ENCODE measurements around the gene TEKT1.
"Not testable (repeated sequence)": the region's sequence is repeated elsewhere in the genome, so short reads cannot be mapped to it uniquely, and the experiment has no call there.

The TEKT1 gene

DNA sequence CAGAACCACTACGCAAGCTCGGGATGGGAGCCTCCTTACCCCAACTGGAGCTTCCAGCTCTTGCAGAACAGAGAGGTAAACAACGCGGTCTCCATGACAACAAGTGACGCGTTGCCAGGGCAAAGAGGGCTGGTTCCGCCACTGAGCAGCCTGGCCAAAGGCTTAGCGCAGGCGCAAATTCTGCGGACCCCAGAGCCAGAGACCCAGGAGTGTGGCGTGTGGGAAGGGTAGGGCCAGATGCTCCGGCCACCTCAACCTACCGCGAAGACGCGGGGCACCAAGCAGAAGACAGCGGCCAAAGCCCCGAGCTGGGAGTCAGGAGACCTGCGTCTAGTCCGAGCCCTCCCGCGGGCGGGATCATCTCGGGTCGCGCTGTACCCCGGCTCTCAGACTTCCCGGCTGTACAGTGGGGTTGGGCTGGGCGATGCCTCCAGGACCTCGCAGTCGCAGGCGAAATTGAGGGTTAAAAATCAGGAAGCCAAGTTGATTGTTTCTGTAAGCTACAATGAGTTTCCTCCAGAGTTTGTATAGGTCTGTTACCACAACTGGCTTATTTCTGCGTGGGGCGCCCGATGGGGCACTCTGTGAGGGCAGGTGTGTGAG lies at the start of gene TEKT1:
Gene TEKT1 (minus strand): TSS at position 69 of the 603 bp plus-strand sequence. CDS start 1,353 bp downstream, outside the sequence.
- no peak for DNase-seq

DNA sequence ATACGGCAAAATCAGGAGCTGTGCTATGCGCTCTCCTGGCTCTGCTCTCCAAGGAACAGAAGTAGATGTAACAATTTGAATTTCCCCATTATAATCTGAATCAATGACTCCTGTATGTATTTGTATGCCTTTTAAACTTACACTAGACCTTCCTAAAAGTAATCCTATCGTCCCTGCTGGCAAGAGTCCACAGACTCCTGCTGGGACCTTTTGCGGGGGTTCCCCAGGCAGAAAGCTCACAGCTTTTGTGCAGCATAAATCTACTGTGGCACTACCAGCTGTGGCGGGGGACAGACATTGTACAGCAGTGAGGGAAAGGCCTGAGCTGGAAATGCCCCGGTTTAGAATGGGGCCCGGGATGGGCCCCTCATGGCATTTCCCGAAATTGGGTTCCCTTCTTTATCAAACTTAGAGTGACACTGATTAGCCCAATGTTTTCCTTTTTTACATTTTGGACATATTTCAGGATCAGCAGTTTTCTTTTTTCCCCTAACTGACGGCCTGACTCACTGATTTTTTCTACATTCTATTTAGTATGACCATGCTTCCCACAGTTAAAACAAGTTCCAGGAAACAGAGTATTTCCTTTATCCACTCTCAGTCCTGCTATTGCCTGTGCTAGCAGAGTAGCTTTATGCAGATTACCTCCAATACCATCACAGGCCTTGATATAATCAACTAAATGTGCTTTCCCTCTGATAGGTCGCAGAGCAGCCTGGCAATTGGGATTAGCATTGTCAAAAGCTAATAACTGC lies 47.9 kb upstream of the TEKT1 start:
- DNase-seq = not testable (repeated sequence)

DNA sequence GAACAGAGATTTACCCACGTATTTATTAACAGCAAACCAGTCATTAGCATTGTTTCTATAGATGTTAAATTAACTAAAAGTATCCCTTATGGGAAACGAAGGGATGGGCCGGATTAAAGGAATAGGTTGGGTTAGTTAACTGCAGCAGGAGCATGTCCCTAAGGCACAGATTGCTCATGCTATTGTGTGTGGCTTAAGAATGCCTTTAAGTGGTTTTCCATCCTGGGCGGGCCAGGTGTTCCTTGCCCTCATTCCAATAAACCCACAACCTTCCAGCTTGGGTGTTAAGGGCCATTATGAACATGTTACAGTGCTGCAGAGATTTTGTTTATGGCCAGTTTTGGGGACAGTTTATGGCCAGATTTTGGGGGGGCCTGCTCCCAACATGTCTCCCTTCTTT lies 43.7 kb upstream of the TEKT1 start:
- not testable (repeated sequence) for DNase-seq

DNA sequence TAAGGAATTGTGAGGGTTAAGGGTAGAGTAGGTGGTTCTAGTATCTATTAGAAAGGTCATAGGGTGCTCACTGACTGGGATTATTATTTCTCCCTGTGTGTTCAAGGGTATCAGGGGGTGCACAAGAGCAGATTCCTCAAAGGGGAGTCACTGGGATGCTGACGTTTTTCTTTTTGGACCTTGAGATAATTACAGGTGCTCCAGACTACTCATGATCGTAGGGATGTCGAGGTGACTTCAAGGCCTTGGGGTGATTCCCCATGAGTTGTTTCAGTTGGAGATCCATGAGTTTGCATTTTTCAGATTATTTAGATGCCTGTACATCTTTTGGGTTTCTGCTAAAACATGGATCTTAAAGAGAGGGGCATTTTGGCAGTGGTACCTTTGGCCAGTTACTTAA lies 41.4 kb upstream of the TEKT1 start:
- DNase-seq = no peak

DNA sequence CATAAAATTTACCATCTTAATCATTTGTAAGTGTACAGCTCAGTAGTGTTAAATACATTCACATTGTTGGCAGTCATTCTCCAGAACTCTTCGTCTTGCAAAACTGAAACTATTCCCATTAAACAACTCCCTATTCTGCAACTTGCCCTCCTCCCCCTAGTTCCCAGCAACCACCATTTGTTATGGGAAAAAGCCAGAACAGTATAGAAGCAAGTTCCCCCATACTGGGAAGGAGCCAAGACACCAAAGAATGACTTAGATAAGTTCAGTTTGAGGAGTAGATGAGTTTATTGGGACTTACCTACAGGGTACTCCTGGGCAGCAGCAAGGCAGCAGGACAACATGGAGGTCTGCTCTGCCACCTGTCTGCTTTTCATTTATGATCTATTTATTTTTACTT lies 39.3 kb upstream of the TEKT1 start:
- DNase-seq = no peak

DNA sequence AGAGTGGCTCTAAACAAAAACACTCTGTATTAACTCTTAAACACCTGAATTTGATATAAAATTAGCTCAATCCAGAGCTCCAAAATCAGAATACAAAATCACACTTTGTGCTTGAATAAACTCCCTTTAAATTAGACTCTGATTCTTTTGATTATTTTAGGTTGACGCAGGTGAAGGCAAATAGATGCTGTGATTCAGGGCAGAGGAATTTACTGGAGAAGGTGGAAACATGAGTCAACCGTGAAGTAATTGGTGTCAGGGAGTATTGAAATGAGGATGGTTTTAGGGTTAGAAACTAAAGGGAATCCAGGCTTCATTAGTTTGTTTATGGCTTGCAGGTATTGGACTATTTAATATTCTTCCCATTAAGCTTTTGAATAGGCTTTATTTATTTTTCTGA lies 37.1 kb upstream of the TEKT1 start:
- no peak for DNase-seq

DNA sequence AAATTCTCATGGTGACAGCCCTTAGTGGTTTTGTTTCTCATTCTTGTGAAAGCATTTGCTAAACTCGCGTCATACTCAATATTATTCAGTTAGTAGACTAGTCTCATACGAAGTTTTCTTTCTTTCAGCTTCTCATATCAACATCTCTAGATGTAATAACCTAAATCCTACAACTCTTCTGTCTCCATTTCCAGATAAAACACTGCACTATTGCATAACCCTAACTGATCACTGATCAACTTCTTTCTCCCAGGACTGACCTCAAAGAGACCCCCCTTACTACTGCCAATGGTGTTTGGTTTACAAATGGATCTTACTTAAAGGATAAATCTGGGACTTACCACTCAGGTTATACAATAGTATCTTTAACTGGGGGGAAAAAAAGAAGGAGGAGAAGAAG lies 36.3 kb upstream of the TEKT1 start:
- DNase-seq = no peak

DNA sequence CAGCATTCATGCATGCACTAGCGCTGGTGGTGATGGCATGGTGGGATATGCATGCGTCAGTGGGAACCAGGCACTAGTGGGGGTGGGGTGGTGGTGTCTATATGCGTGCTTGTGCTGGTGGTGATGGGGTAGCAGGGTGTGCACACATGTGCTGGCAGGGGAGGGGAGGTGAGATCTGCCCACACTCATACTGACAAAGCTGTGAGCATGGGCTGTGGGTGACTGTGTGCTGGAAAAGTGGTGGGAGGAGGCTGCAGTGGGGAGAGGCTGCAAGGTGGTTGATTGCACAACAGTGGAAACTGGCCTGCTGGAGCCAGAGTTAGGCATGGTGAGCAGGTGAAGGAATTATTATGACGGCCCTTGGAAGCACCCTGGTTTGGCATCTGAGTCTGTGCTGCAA lies 31.3 kb upstream of the TEKT1 start:
- DNase-seq = no peak

DNA sequence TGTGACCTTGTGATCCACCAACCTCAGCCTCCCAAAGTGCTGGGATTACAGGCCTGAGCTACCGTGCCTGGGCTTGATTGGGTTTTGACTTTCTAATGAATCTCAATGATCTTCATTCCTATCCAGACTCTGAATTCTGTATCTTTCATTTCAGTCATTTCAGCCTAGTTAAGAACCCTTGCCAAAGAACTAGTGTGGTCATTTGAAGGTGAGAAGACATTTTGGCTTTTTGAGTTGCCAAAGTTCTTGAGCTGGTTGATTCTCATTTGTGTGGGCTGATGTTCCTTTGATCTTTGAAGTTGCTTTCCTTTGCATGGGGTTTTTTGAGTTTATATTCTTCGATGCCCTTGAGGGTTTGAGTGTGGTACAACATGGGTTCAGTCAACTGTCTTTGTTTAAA lies 30.6 kb upstream of the TEKT1 start:
- no peak for DNase-seq

DNA sequence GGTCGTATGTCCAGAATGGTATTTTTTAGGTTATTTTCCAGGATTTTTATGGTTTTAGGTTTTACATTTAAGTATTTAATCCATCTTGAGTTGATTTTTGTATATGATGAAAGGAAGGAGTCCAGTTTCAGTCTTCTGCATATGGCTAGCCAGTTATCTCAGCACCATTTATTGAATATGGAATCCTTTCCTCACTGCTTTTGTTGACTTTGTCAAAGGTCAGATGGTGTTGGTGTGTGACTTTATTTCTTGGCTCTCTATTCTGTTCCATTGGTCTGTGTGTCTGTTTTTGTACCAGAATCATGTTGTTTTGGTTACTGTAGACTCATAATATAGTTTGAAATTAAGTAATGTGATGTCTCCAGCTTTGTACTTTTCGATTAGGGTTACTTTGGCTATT lies 26.4 kb upstream of the TEKT1 start:
- DNase-seq = no peak

DNA sequence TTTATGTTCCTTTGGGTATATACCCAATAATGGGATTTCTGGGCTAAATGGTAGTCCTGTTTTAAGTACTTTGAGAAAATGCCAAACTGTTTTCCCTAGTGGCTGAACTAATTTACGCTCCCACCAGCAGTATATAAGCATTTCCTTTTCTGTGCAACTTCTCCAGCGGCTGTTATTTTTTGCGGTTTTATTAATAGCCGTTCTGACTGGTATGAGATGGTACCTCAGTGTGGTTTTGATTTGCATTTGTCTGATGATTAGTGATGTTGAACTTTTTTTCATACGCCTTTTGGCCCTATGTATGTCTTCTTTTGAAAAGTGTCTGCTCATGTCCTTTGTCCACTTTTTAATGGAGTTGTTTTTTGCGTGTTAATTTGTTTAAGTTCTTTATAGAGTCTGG lies 25.8 kb upstream of the TEKT1 start:
- no peak for DNase-seq

DNA sequence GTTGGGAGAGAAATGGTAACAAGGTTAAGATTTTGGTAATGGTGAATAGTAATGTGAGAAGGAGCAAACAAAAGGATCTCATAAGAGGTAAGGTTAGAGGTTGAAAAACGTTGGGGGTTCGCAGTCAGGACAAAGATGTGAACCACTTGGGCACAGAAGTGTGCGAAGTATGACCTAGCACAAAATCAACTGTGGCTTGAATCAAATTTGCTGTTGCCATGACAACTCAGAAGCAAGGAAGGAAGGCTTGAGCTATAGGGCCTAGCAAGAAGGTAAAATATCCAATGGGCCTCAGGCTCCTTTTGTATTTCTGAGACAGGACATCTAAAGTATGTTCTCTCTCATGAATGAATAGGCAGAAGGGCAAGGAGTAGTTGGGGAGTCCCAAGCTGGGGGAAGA lies 24.5 kb upstream of the TEKT1 start:
- no peak for DNase-seq

DNA sequence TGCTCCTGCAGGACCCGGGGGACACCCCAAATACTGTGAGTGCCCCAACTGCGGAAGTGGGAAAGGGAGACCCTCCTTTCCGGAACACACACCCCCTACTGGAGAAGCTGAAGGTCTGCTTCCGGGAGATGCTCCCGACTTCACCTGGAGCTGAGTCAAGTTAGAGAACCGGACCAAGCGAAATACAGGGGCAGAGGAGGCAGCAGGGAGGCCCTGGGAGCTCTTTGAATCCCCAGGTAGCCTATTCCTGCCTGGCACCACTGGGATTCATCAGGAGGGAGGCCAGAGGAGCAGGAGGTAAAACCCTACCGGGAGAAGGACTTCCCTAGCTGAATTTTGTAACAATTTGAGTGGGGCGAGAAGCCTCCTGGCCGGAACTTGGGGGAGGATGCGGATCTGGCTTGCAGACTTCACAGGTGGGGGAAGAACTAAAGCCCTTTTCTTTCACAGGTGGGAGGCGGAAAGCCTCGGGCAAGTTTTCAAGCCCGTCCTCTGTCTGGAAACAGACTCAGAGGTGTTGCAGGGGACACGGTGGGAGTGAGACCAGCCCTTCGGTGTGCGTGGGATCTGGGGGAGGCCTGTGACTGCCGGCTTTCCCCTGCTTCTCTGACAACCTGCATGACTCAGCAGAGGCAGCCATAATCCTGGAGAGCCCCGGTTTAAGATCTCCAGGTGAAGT lies 22.4 kb upstream of the TEKT1 start:
- DNase-seq = no peak

DNA sequence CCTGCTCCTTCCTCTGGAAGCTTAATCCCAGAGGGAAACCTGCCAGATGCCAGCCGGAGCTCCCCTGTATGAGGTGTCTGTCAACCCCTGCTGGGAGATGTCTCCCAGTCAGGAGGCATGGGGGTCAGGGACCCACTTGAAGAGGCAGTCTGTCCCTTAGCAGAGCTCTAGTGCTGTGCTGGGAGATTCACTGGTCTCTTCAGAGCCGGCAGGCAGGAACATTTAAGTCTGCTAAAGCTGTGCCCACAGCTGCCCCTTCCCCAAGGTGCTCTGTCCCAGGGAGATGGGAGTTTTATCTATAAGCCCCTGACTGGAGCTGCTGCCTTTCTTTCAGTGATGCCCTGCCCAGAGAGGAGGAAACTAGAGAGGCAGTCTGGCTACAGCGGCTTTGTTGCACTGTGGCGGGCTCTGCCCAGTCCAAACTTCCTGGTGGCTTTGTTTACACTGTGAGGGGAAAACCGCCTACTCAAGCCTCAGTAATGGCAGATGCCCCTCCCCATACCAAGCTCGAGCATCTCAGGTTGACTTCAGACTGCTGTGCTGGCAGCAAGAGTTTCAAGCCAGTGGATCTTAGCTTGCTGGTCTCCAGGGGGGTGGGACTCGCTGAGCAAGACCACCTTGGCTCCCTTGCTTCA lies 17.1 kb upstream of the TEKT1 start:
- DNase-seq = not testable (repeated sequence)

DNA sequence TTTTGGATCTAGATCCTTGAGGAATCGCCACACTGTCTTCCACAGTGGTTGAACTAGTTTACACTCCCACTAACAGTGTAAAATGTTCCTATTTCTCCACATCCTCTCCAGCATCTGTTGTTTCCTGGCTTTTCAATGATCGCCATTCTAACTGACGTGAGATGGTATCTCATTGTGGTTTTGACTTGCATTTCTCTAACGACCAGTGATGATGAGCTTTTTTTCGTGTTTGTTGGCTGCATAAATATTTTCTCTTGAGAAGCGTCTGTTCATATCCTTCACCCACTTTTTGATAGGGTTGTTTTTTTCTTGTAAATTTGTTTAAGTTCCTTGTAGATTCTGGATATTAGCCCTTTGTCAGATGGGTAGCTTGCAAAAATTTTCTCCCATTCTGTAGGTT lies 14.6 kb upstream of the TEKT1 start:
- not testable (repeated sequence) for DNase-seq

DNA sequence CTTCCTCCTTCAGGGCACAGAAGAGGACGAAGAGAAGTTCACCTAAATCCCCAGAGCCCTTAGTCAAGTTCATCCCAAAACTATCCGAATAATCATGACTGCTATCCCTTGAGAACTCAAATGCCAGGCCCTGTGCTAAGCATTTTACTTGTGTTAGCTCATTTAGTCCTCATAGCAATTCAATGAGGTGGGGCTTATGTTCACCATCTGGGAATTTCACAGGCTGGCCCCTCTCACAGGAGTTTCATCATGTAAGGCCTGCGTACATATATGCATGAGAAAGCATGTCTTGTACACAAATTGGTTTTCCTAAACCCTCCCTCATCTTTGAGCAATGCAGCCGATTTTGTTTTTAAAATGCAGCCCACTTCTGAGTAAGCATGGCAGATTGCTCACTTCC lies 12.9 kb upstream of the TEKT1 start:
- DNase-seq = not testable (repeated sequence)

DNA sequence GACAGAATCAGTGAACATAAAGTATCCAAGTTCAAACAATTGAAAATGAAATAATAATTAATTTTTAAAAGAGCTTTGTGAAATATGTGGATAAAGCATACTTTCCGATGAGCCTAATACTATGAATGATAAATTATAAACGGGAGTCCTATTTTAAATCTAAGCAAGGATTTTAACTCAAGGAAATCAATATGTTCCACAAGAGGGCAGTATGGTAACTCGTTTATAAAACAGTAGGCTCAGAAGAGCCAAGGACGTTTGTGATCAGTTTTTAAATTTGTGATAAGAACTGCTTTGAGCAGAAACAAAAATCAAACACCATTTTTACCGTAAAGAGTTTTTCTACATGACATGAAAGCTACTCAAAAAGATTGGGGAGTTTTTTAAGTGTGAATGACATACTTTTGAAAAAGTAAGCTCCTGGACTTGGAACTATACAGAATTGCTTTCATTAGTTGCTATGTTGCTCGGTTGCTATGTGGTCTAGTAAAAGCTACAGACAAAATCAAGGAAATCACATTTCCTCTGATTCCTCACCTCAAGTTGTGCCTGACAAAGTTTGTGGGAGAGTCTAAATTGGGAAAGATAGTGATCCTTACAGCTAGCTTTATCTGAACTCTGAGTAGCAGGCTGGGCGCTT lies 11.8 kb upstream of the TEKT1 start:
- peak; percentile 45 for DNase-seq

DNA sequence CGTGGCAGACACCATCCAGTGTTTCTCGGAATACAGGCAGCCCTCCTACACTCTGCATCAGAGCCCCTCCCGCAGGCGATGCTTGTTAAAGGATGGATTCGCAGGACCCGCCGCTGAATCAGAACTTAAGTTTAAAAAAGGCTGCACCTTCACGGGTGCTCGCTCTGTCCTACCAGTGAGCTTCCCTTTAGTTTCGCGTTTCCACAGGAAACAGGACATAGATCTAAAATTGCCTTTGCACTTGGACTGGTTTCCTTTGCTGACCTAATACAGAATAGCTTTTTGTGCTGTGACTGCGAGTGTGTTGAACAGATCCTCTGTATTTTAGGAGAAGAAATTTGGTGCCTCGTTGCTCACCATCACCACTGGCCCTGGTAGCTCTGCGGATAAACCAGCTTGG lies 10.2 kb upstream of the TEKT1 start:
- not testable (repeated sequence) for DNase-seq

DNA sequence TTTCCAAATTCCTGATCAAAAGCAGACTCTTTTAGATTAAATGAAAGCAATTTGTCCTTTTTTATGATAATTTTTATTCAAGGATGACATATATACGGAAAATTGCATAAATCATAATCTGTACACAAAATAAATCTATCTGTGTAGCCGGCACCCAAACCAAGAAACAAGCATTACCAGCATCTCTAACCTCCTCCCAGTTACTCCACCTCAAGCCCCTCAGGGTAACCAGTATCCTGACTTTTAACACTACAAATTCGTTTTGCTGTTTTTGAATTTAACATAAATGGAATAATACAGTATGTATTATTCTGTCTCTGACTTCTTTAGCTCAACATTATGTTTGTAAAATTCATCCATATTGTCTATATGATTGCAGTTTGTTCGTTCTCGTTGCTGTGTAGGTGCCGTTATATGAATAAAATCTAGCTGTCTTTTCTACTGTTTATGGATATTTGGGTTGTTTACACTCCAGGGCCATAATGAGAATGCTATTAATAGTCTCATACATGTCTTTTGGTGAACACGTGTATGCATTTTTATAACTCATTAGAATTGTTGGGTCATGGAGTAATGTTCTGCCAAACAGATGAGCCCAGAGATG lies 1.0 kb downstream of the TEKT1 start:
- no peak for DNase-seq

DNA sequence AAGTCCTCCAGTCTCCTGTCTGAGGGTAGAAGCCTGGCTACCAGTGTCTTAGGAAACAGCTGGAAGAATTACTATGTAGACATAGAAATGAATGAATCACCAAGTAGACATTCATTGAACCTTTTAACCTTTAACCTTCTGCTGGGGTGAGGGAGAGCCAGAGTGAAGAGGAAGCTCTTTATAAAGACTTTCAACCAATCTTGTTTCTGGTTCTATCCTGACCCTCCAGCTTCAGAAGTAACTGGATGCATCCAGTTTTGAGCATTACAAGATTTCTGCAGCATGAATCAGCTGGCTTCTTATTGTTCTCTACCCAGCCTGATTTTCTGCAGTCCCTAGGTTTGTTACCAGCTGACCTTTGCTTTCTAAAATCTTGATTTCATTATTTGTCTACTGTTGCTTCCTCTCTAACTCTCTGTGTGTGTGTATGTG lies 8.5 kb downstream of the TEKT1 start:
- no peak for DNase-seq

DNA sequence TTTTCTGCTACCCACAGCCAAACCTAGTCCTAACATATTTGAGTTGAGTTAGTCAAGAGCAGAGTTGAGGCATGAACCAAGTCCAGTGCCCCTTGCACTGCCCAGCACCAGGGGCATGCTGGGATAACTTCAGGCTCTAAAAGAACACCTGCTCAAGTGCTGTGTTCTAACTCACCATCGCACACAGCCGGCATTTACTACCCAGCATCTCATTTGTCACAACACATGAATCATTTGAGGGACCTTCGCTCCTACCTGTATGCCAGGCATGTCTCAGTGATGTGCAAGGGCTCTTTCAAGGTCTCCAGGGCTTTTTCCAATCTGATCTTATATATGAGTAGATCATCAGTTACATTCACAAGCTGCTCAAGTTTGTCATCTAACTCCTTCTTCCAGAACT lies 12.6 kb downstream of the TEKT1 start:
- no peak for DNase-seq

DNA sequence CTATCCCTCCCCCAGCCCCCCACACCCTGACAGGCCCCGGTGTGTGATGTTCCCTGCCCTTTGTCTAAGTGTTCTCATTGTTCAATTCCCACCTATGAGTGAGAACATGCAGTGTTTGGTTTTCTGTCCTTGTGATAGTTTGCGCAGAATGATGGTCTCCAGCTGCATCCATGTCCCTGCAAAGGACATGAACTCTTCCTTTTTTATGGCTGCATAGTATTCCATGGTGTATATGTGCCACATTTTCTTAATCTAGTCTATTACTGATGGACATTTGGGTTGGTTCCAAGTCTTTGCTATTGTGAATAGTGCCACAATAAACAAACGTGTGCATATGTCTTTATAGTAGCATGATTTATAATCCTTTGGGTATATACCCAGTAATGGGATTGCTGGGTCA lies 15.2 kb downstream of the TEKT1 start:
- DNase-seq = not testable (repeated sequence)

DNA sequence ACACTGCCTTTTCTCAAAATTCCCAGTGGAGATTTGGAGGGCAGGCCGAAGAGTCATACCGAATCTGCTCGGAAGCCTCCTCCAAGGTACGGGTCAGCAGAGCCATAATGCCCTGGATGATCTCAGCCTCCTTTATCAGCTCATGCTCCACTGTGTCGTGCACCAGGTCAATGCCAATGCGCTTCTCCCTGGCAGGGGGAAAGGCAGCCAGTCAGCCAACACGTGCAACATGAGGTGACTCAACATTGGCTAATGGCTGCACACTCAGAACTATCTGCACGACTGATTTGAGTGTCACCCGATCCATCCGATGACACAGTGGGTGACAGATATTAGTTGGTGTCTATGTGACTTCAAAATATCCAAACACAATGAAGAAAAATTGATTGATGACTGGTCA lies 15.8 kb downstream of the TEKT1 start:
- DNase-seq = no peak
